ACHN (cell line): ENCODE data around the gene IBTK.
"Not testable (repeated sequence)": the region's sequence is repeated elsewhere in the genome, so short reads cannot be mapped to it uniquely, and the experiment has no call there.

Experiments
- DNase-seq: peaks from one replicate; pipeline ENCODE4 v3.0.0-alpha.2; 2015
- in situ Hi-C: cut with HindIII; loops from 2 replicates; pipeline ENCODE4 v1.10.0; 2017; ENCODE audit warnings: low sequenced_read_pairs, low pct_ligation_motif_present, low pct_unique_long_range_greater_than_20kb

Gene IBTK

DNA sequence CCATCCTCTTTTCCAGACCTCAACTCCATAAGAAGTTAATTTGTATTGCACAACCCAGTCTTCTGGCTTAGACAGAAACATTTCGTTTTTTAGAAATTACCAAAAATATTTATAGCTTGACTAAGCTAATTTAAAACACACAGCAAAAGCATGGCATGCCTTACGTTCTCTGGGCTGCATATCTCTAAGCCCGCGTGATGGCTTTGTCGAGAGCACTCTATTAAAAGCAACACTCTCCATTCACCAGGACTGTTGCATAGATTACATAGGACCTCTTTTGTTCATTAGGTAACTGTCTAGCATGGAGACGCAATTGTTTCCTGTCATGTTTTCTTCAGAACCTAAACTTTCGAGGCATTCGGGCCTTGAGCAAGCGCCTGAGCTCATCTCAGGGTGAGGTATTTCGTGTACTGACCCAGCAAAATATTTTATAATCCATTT is 104.5 kb downstream of the IBTK start:
- in situ Hi-C loops = no loop called here
- no peak for DNase-seq

DNA sequence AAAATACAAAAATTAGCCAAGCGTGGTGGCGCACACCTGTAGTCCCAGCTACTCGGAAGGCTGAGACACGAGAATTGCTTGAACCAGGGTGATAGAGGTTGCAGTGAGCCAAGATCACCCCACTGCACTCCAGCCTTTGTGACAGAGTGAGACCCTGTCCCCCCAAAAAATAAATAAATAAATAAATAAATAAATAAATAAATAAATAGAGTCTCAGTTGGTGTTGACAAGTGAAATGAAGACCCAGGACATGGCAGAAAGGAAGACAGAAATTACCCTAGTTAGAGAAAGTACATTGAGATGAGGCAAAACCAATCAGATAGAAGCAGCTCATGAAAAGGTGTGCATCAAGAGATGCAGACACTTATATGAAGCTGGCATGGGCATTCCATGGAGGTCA is 105.0 kb downstream of the IBTK start:
- DNase-seq = no peak
- in situ Hi-C loops = no loop called here

DNA sequence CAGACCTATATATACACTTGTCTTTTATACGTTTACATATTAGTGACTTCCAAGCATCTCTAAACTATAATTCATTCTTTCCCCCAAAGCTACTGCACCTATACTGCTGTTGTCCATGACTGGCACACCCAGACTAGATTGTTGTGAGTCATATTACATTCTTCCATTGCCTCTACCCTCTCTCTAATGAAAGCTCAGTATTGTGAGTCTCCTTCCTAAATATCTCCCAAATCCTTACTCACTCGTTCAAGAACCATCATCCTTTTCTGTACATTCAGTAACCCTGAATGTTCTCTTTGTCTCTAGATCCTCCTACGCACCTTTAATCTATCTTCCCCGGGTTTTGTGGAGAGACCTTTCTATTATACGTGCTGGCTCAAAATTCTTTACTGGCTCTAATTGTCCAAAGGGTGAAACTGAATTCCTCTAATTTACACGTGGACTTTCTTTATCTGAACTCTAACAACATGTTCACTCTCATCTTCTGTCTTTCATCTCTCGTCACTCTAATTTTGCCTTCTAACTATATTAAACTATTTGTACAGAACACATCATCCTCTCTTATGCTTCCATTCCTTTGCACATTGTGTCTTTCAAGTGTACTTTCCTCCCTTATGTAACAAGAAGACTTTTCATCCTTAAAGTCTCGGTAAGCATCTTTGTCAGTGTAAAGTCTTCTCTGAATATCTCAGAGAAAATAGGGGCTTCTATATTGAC is 109.3 kb downstream of the IBTK start:
- no peak for DNase-seq
- in situ Hi-C loops = no loop called here

DNA sequence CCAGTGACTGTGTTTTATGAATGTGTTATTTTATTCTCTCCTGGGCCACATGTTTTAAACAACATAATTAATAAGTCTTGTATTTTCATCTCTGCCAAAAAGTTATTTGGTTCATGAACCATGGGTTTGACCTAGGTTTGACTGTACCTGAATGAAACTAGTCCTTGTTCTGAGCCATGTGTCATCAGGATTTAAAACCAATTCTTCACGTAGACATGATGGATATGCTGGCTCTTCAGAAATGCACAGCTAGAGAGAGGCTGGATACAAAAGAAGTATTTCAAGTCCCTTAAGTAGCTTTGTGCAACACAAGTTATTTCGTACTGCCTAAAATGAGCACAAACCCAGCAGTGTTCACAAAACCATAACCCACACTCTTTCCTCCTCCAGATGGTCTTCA is 116.1 kb downstream of the IBTK start:
- in situ Hi-C loops = no loop called here
- no peak for DNase-seq

DNA sequence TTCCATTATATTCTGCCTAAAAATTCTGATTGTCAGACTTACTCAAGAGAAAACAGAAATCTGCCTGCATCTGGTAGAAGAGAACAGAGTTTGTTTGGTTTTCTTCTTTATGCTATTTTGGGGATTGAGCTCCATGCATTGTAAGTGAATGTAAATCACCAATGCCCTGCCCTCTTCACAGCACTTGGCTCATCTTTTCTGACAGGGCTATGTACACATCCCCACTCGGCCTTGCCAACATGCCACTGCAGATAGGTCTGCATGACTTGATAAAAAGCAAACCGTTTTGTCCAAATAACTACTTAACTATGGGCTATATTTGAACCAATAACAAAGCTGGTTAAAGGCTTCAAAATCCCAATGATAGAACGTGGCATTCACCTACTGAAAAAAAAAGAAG is 117.7 kb downstream of the IBTK start:
- in situ Hi-C loops = no loop called here
- DNase-seq = no peak

DNA sequence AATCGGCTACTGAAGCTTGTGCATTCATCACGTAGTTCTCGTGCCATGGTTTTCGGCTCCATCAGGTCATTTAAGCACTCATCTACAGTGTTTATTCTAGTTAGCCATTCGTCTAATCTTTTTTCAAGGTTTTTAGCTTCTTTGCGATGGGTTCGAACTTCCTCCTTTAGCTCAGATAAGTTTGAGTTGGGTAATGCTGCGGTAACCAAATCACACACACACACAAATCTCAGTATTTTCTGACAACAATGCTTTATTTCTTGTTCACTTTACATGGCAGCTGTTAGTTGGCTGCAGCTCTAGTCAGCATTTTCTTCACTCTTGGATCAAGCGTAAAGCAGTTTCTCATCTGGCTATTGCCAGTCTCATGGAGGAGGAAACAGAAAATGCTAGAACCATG is 118.6 kb downstream of the IBTK start:
- DNase-seq, in situ Hi-C loops: not testable (repeated sequence)

DNA sequence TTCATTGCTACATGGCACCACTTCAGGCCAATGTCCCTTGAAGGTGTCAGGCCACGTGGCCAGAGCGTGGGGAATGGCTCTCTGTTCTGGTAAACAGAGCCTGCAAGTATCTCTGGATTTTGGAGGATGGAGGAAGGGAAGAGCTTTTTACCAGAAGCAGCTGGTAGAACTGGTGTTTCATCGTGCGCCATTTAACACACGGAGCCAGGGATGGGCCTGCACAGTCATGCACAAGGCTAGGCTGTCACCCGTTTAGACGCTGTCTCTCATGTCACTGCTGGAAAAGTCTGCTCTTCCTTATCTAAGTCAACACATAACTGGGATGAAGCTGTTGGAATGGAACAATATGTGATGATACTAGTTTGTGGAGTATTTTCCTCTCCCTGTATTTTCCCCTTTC is 123.9 kb downstream of the IBTK start:
- in situ Hi-C loops = no loop called here
- DNase-seq = no peak
